ENCODE data around the gene TBKBP1. TPM values are rescaled to one million over a fixed set of nuclear protein-coding genes. Genes with fewer than 3 reads are reported as not detected.

TBKBP1 gene
- total and polyA plus RNA-seq, 9 of the 15 experiments (the other 6 are each of a cell fraction or from before 2014, with no cell fraction given) = 0.03 to 15.6 (median 6.8) TPM

DNA sequence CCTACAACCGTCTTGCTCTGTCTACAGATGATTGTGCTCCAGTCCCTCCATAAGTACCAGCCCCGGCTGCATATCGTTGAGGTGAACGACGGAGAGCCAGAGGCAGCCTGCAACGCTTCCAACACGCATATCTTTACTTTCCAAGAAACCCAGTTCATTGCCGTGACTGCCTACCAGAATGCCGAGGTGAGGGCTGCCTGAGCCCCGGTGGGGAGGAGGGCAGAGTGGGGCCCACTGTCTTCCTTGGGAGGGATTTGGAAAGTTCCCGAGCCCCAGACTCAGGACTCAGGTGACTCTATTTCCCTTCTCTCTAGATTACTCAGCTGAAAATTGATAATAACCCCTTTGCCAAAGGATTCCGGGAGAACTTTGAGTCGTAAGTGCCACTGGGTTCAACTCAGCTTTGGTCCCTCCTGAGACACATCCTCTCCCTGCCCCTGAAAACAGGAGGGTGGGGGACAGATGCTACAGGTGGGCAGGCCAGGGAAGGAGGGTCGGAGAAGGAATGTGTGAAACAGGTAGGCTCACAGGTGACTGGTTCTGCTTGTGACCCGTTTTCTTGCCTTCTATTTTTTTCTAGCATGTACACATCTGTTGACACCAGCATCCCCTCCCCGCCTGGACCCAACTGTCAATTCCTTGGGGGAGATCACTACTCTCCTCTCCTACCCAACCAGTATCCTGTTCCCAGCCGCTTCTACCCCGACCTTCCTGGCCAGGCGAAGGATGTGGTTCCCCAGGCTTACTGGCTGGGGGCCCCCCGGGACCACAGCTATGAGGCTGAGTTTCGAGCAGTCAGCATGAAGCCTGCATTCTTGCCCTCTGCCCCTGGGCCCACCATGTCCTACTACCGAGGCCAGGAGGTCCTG, 50.4 kb downstream of the TBKBP1 start (continued):
- TF ChIP-seq ADNP (tag; IDR thresholded peaks at IDR 0.05) (no peak), FOXJ3 (CRISPR knock-in tag; IDR thresholded peaks at IDR 0.05) (no peak)

- intact Hi-C loops (cut with micrococcal nuclease) = no loop called here
- CTCF ChIA-PET (ENCODE audit: low intra/inter-chr PET ratio) = no interaction called here
- TF ChIP-seq ATF4 (CRISPR knock-in tag; IDR thresholded peaks at IDR 0.05) = 0 out of 2 replicates have a peak, but pooled peaks have one; percentile 42
- TF ChIP-seq L3MBTL2 (IDR thresholded peaks at IDR 0.05) = 0 out of 2 replicates have a peak, but pooled peaks have one; percentile 16
- TF ChIP-seq LEF1 (IDR thresholded peaks at IDR 0.05) = peak; percentile 63; the same call in 1 of the 2 replicates
- TF ChIP-seq TEAD4 (IDR thresholded peaks at IDR 0.05; ENCODE audit: low read length) = 0 out of 2 replicates have a peak, but pooled peaks have one; percentile 46
- TF ChIP-seq TEAD4 (CRISPR knock-in tag; IDR thresholded peaks at IDR 0.05; ENCODE audit: borderline replicate concordance) = no peak
- peak; percentile 47 for TF ChIP-seq CTBP1 (IDR thresholded peaks at IDR 0.05; ENCODE audit: borderline replicate concordance)
- TF ChIP-seq SIN3A (IDR thresholded peaks at IDR 0.05; ENCODE audit: borderline replicate concordance in 2 of 2, control insufficient read depth in 1 of 2, low read depth in 2 of 2, low read length in 2 of 2) = no peak
- peak; percentile 52; the same call in 1 of the 2 replicates for TF ChIP-seq TEAD2 (tag; IDR thresholded peaks at IDR 0.05)
- no peak for TF ChIP-seq HNRNPK (IDR thresholded peaks at IDR 0.05; ENCODE audit: low read depth, low read length, poor library complexity, severe bottlenecking)
- TF ChIP-seq, protein P1, sequence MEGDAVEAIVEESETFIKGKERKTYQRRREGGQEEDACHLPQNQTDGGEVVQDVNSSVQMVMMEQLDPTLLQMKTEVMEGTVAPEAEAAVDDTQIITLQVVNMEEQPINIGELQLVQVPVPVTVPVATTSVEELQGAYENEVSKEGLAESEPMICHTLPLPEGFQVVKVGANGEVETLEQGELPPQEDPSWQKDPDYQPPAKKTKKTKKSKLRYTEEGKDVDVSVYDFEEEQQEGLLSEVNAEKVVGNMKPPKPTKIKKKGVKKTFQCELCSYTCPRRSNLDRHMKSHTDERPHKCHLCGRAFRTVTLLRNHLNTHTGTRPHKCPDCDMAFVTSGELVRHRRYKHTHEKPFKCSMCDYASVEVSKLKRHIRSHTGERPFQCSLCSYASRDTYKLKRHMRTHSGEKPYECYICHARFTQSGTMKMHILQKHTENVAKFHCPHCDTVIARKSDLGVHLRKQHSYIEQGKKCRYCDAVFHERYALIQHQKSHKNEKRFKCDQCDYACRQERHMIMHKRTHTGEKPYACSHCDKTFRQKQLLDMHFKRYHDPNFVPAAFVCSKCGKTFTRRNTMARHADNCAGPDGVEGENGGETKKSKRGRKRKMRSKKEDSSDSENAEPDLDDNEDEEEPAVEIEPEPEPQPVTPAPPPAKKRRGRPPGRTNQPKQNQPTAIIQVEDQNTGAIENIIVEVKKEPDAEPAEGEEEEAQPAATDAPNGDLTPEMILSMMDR (IDR thresholded peaks at IDR 0.05 in 2 of 3, conservative IDR thresholded peaks at IDR 0.05 in 1 of 3; ENCODE audit: insufficient read depth in 2 of 3, low read depth in 1 of 3, low read length in 3 of 3) = peak; percentile 48 to 58 (median 49); a peak in 5 of 6 replicates
- TF ChIP-seq ZNF263 (CRISPR knock-in tag; IDR thresholded peaks at IDR 0.05; ENCODE audit: borderline replicate concordance) = no peak
- peak; percentile 80 to 95; a peak in 2 of 4 replicates for TF ChIP-seq TEAD1 (CRISPR knock-in tag; IDR thresholded peaks at IDR 0.05)
- TF ChIP-seq, protein P2, sequence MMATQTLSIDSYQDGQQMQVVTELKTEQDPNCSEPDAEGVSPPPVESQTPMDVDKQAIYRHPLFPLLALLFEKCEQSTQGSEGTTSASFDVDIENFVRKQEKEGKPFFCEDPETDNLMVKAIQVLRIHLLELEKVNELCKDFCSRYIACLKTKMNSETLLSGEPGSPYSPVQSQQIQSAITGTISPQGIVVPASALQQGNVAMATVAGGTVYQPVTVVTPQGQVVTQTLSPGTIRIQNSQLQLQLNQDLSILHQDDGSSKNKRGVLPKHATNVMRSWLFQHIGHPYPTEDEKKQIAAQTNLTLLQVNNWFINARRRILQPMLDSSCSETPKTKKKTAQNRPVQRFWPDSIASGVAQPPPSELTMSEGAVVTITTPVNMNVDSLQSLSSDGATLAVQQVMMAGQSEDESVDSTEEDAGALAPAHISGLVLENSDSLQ (IDR thresholded peaks at IDR 0.05) = 0 out of 2 replicates have a peak, but pooled peaks have one; percentile 19
These were observed 51.0 kb downstream of the TBKBP1 start for GRCh38 chr17:47745037-47745380.

More at GRCh38 chr17:47745037-47745380, 51.0 kb downstream of the TBKBP1 start:
- in situ Hi-C loops (cut with MboI) = no loop called here
- DNase-seq (ENCODE audit: extremely low read depth in 1 of 4, low spot score in 3 of 4) = peak; percentile 40 to 69 (median 53)
- no peak overlapping the region; a peak in 1 of 4 replicates for H3K9ac ChIP-seq (ENCODE audit: insufficient read depth in 1 of 2, low read depth in 2 of 2, low read length in 2 of 2)
- H3K36me3 ChIP-seq (ENCODE audit: control insufficient read depth, insufficient read depth, low read length) = no peaks in the 10 kb centered on the region
- no TSS peak for BruUV-seq (replicated peaks)
- H3K4me1 ChIP-seq (replicated peaks in 1 of 2; ENCODE audit: control insufficient read depth in 2 of 2, insufficient read depth in 2 of 2, low read length in 2 of 2) = peaks cover 13 to 15% of the 10 kb centered on the region in 2 experiments; a peak in 4 of 5 replicates
- H4K20me1 ChIP-seq (replicated peaks; ENCODE audit: control insufficient read depth, insufficient read depth, low read length) = no peaks in the 10 kb centered on the region
- H3K27me3 ChIP-seq (ENCODE audit: control insufficient read depth in 2 of 2, insufficient read depth in 2 of 2, low read length in 2 of 2) = peaks cover 10 to 46% of the 10 kb centered on the region in 2 experiments; a peak in 4 of 5 replicates
- peak overlapping the region; percentile 41 for H2AFZ ChIP-seq (ENCODE audit: low read depth, low read length)
- H3K4me2 ChIP-seq (ENCODE audit: insufficient read depth, low read length) = peak overlapping the region; percentile 53; the same call in 1 of the 2 replicates
- no peaks in the 10 kb centered on the region for H3K9me3 ChIP-seq (replicated peaks; ENCODE audit: control insufficient read depth, insufficient read depth, low read depth, low read length)
- peak; percentile 29 for FAIRE-seq
- POLR2A ChIA-PET = interaction anchor here (0.6 to 1.0 kb wide), 3 partner anchors 10 to 83 kb away, joined by 3 to 4 read pairs (median 3); no protein-coding TSS in a partner anchor
- ATAC-seq = peak; percentile 86
- H3K9me1 ChIP-seq (ENCODE audit: control insufficient read depth, insufficient read depth, low read length) = no peaks in the 10 kb centered on the region
- no peaks in the 10 kb centered on the region for H3K79me2 ChIP-seq (ENCODE audit: control insufficient read depth, insufficient read depth, low read length)
- H3K4me3 ChIP-seq = no peak overlapping the region
- no peak overlapping the region for H3K27ac ChIP-seq (ENCODE audit: extremely low read depth, low read depth, low read length)
- 15% methylated on average over 10 of the region's 10 CpGs for WGBS (ENCODE audit: insufficient coverage, low coverage, missing lambda C conversion rate)
